HCEC 1CT (cell line): ENCODE measurements around the gene POLR3C.
"Not testable (repeated sequence)": the region's sequence is repeated elsewhere in the genome, so short reads cannot be mapped to it uniquely, and the experiment has no call there.

Experiments
- DNase-seq: peaks from one replicate; pipeline ENCODE4 v3.0.0-alpha.2; 2017

POLR3C gene, protein sequence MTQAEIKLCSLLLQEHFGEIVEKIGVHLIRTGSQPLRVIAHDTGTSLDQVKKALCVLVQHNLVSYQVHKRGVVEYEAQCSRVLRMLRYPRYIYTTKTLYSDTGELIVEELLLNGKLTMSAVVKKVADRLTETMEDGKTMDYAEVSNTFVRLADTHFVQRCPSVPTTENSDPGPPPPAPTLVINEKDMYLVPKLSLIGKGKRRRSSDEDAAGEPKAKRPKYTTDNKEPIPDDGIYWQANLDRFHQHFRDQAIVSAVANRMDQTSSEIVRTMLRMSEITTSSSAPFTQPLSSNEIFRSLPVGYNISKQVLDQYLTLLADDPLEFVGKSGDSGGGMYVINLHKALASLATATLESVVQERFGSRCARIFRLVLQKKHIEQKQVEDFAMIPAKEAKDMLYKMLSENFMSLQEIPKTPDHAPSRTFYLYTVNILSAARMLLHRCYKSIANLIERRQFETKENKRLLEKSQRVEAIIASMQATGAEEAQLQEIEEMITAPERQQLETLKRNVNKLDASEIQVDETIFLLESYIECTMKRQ

DNA sequence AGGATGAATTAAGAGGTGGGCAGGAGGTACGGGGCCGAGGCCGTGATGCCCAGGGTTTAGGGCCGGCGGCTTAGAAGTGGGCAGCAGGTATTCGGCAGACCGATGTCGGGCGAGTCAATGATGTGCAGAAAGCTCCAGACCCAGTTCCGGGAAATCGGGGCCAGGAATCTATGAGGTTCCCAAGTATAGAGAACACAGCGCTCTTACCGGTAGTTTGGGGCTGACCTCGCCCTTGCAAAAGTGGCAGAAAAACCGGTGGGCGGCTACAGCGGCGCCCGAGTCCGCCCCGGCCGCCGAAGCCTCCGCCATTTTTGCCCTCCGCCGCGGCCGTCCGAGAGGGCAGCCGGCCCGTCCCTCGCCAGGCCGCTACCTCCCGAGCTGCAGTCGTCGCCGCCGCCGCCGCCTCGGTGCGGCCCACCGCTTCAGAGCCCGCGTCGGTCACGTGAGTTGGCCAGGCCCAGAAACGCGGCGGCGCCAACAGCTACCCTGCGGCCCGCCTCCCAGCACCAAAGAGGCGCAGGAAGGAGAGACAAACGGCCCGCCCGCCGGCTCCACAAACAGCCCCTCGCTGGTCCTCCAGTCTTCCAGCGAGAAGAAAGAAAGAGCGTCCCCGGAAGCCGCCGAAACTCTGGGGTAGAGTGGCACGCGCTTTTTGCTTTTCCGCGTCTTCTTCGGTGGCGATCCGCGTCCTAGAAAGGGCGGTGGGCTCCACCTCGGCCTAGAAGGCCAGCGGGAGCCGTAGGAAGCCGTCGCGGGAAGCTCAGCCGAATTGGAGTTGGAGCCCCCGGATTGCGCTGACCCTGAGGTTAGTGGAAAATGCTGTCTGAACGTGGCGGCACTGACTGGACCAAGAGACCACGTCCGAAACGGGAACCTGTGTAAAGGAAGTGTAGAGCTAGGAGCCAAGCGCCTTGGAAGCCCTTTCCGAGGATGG lies at the start of gene POLR3C, which contains the start of gene RNF115:
Gene POLR3C, plus strand, starts transcription at position 636 of the 934 bp plus-strand sequence. CDS start 1,577 bp downstream, outside the sequence.
Gene RNF115, minus strand, starts transcription at position 531 of the 934 bp plus-strand sequence. Its CDS starts 222 bp downstream, at position 309.
- DNase-seq, result peak; percentile 92

DNA sequence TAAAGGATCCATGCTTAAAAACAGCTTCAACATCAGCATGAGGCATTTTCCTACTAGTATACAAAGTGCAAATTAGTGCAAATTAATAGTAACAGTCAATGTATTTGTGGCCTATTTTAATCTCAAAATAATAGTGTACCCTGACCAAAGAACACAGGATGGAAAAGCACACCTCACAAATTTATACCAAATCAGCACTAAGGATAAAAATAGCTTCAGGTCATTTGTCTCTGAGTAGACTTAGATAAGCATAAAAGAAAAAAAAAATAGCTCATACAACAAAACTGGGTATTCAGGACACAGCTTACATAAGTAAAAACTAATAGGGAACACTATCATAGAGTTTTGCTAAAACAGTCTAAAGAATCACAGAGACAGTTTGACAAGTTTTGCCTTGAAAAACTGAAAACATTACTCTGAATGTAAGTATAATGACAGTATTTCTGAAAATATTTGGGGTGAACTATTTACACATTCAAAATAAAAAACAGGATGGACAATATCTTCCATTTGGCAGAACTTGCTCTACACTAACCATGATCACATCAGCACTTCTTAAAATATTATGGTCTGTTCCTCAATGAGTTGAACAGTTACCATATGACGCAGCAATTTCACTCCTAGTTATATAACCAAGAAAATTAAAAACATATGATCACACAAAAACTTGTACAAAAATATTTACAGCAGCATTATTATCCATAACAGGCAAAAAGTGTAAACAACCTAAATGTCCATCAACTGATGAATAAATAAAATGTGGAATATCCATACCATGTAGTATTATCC lies 46.4 kb upstream of the POLR3C start:
- DNase-seq, result no peak

DNA sequence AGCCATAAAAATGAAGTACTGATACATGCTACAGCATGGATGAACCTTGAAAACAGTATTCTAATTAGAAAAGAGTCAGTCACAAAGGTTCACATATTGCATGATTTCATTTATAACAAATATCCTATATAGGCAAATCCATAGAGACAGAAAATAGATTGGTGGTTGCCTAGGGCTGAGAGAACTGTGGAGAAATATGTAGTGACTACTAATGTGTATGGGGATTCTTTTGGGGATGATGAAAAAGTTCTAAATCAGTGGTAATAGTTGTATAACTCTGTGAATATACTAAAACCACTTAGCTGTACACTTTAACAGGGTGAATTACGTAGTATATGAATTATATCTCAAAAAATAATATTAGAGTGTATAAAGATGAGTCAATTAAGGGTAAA lies 45.9 kb upstream of the POLR3C start:
- DNase-seq, result no peak

DNA sequence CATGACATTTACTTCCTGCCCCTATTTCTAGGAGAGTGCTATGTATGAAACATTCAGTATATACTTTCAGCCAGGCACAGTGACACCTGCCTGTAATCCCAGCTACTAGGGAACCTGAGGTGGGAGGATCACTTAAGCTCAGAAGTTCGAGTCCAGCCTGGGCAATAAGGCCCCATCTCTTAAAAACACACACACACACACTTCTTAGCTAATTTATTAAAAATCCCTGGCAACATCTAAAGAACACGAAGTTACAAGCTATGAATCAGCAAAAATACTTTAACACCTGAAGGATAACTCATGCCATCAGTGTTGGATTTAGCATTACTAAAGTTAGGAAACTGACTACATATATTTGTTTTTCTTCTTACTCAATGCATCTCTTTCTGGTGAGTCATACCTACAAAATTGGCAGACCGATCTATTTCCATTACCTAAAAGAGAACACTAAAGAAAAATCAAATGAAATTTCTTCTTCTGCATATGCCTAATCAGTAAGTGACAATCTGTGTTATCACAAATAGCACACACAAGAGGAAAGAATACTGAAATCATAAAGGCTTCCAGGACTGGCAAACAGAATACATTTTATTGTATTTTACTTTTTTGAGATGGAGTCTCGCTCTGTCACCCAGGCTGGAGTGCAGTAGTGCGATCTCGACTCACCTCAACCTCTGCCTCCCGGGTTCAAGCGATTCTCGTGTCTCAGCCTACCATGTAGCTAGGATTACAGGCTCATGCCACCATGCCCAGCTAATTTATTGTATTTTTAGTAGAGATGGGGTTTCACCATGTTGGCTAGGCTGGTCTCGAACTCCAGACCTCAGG lies 41.5 kb upstream of the POLR3C start:
- DNase-seq, result peak; percentile 94

DNA sequence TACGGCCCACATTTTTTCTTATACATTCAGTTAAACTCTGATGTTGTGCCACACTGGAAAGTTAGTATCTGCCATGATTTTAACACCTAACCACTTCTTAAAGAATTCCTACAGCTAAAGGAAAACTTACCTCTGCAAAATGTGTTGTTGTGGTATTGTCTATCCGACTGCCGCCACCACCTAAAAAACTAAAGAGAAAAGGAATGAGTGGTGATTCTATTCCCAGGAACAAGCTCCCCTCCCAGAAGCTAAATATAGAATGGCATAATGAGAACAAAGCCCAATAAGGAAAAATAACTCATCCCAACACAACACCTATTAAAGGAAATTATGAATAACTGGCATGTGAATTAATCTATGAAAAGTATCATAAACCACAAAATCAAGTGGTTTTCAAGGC lies 39.6 kb upstream of the POLR3C start:
- no peak for DNase-seq

DNA sequence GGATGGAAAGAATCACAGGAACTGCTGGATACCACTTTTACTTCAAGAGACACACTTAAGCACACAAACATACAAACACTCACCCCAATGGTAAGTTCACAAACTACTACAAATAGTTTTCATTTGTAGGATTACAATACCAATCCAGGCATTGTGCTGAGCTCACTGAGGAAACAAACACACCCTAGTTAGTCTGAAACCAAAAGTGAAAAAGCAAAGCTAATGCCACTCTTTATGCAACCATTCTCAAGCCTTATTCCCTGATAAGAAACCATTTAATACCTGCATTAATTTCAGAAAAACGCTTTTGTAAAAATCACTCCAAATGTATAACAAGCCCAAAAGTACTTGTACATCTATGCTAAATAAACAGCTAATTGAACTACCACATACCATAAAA lies 38.5 kb upstream of the POLR3C start:
- DNase-seq, result no peak

DNA sequence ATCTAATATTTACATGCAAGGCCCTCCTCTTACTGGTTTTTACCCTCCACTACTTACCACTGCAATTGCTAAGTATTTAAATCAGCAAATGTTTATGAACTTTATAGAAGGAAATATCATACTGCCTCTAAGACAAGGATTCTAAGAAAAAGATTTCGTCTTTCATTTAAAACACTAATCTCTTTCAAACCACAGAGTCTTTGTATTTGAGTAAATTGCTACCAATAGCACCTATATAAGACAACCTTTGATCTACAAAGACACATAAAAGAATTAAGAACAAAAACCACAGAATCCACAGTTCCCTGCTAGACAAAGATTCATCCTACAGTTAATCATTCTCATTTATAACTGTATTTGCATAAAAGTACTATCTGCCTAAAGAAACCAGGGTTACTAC lies 37.7 kb upstream of the POLR3C start:
- DNase-seq, result no peak

DNA sequence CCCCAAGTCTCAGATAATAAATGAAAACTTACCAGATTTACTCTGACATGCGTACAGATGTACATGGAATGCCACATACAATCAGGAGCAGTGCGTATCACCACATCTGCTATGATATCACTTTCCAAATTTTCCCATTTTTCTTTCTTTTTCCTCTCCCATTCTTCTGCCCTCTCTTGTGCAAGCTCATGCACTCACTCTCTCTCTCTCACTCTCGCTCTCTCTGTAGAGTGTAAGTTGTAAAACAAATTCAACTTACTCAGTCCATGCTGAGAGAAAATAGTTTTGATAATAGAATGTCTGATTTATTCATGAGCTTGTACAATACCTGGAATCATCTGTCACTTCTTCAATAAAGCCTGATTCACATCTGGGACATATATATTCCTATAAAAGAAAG lies 35.4 kb upstream of the POLR3C start:
- DNase-seq, result no peak

DNA sequence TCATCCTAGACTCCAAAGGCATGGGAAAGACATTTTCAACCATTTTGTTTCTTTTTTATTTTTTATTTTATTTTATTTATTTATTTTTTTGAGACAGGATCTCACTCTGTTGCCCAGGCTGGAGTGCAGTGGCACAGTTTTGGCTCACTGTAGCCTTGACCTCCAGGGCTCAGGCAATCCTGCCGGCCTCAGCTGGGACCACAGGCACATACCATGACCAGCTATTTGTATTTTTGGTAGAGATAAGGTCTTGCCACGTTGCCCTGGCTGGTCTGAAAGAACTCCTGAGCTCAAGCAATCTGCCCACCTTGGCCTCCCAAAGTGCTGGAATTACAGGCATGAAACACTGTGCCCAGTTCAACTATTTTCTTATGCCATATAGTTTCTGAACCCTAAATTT lies 32.1 kb upstream of the POLR3C start:
- not testable (repeated sequence) for DNase-seq

DNA sequence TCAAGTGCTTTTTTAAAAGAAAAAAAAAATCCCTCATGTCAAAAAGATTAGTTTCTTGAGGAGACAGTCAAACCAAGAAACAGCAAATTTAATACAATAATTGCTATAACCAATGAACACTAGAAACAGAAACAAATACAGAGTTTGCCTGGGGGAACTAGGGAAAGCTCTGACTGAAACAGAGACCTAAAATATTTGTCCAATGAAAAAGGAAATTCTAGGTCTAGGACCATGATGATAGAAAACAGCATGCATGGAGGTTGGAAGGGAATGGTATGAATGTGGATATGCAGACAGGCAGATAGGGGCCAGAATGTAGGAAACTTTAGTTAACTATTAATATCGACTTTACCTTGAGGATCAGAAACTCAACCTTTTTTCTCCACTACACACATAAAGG lies 31.5 kb upstream of the POLR3C start:
- no peak for DNase-seq

DNA sequence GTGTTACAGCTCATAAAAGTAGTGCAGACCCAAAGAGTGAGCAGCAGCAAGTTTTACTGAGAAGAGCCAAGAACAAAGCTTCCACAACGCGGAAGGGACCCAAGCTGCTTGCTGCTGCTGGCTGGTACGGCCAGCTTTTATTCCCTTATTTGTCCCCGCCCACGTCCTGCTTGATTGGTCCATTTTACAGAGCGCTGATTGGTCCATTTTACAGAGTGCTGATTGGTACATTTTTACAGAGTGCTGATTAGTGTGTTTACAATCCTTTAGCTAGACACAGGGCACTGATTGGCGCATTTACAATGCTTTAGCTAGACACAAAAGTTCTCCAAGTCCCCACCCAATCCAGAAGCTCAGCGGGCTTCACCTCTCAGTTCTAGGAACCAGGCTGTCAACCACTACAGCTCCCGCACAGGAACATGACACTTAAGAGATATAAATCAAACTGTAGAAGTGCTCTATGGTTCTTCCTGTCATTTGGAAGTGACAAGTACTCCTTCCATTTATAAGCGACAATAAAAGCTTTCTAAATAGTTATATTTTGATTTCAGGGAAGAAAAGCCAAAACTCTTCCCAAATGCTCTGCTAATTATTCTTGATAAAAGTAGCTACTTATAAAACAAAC lies 28.6 kb upstream of the POLR3C start:
- DNase-seq, result no peak

DNA sequence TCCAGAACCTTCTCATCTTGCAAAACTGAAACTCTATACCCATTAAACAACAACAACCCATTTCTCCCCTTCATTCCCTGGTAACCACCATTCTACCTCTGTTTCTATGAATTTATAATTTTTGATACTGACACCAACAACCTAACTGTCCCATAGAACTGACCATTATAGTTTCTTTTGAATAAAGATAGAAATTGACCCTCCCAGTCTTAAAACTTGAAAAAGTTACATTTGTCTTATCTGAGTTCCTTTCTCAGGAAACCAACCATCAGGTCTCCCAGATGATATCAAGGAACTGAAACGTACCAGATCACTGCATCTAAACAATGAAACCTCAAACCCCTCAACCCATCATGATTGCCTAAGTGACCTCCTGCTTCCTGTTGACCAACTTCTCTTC lies 27.2 kb upstream of the POLR3C start:
- DNase-seq, result no peak

DNA sequence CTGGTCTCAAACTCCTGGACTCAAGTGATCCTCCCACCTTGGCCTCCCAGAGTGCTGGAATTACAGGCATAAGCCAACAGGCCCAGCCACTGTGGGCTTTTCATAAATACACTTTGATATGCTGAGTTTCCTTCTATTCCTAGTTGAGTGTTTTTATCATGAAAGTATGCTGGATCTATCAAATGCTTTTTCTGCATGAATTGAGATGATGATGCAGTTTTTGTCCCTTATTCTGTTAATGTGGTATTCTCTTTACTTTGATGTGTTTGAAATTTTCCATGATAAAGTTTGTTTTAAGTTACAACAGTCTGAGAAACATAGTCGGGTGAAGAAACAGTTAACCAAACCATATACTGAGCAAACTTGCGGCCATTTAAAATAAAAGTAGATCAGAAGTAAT lies 24.2 kb upstream of the POLR3C start:
- no peak for DNase-seq

DNA sequence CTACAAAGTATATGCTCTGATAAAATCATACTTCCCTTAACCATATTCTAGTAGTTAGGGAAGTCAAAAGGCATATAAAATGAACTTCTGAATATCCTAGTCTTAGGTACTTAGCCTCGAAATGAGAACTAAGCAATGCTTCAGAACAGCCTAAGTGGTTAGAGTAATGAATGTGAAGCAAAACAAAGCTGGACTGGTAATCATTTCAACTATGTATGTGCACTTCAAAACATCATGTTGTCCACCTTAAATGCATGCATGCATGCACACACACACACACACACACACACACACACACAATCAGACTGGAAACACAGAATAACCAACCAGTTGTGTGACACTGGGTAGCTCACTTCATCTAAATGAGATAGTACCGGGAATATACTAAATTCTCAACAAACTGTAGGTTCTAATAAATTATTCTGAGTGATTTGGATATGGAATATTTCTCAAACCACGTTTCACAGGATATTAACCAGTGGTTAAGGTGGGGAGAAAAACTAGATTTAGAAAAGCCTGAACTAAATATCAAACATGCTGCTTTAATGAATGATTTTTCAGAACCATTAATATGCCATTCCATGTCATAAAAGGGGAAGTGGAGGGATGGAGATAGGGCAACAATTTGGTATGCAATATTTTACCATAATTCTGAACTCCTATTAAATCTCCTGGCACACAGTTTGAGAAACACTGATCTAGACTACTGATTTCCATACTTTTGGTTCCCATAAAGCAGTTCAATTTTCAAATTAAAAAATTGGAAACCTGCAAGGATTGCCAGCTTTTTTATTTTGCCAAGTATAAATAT lies 19.6 kb upstream of the POLR3C start:
- no peak for DNase-seq

DNA sequence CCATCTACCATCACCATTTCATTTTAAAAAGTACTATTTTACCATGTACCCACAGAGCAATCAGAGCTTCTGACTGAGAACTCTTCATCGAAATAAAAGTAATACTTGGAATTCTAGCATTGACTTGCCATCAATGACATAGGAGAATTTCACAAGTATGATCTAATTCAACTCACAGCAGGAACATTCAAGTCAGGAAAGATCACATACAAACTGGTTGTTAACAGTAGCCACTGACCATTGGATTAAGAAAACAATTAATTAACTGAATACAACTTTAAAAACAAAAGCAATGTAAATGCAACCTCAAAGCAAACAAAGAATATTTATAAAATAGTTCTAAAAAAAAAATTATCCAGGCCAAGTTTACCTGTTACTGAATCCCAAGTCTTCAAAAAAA lies 18.9 kb upstream of the POLR3C start:
- peak; percentile 14 for DNase-seq

DNA sequence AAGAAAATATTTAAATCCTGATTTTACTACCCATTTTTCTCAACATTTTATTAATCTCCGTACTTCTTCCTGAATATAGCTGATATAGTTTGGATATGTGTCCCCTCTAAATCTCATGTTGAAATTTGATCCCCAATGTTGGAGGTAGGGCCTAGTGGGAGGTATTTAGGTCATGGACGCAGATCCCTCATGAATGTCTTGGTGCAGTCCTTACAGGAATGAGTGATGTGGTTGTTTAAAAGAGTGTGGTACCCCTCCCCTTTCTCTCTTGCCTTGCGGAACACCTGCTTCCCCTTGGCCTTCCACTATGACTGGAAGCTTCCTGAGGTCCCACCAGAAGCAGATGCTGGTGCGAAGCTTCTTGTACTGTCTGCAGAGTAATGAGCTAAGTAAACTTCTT lies 17.6 kb upstream of the POLR3C start:
- DNase-seq, result no peak

DNA sequence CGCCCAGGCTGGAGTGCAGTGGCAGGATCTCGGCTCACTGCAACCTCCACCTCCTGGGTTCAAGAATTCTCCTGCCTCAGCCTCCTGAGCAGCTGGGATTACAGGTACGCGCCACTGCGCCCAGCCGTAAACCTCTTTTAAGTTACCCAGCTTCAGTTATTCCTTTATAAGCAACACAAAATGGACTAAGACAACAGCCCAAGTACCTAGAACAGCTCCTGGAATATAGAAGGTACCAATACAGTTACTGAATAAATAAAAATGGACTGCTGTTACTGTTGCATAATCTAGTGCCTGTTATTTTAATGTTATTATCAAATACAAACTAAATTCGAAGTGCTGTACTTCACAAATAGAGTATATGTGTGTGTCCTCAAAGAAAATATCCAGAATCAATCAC lies 17.2 kb upstream of the POLR3C start:
- DNase-seq, result no peak

DNA sequence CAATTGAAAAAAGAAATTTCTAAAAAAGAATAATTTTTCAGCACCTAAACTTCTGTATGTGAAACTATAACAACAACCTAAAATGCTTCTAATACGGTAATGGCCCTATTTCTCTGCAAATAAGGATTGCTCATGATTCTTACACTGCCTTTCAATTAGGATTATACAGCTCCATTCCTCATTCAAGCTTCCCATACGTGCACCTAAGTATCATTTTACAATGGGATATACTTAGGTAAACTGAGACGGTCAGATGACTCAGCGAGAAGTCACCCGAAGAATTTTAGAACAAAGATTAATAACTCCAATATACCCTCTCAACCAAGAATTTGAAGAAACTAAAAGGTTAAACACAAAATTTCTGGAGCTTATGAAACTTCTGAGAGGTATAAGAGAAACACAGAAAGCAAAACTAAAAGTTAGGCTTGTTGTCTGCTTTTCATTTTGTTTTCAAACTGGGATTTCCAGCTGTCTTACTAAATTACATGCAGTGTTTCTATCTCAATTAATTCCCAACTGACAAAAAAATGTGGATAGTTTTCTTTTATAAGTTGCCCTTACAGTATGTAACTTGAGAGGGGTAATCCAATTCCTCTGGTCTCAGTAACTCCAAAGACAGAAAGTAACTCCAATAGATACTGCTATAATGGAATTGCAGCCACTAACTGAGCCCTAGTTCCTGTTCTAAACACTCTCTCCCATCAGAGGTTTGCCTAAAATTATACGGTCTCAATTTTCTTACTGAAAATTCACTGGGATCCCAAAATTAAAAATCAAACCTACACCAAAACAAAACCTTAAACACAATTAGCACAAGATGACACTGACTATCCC lies 10.8 kb upstream of the POLR3C start:
- DNase-seq, result not testable (repeated sequence)

DNA sequence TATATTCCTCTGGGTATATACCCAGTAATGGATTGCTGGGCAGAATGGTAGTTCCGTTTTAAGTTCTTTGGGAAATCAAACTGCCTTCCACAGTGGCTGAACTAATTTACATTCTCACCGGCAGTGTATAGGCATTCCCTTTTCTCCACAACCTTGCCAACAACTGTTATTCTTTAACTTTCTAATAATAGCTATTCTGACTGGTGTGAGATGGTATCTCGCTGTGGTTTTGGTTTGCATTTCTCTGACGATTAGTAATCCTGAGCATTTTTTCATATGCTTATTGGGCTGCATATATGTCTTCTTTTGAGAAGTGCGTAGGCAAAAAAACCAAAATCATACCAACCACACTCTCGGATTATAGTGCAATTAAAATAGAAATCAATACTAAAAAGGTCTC lies 5.9 kb upstream of the POLR3C start:
- peak; percentile 59 for DNase-seq
